ENCODE data around the gene WDR89. TPM values are rescaled to one million over a fixed set of nuclear protein-coding genes. Genes with fewer than 3 reads are reported as not detected.

The WDR89 gene
- total RNA-seq, 4 donors from 2014 or later, result 5.9 to 9.4 (median 7.5) TPM

GRCh38 chr14:63562405-63562804, 79.3 kb downstream of the WDR89 start:
- DNase-seq (ENCODE audit: low spot score in 2 of 2), result no peak
- H3K27ac ChIP-seq, result no peak overlapping the region
- 85 to 90% methylated on average over 3 of the region's 3 CpGs for whole genome bisulfite sequencing, 2 donors
- no peak for TF ChIP-seq CTCF (IDR thresholded peaks at IDR 0.05)
- no peak for TF ChIP-seq POLR2A (IDR thresholded peaks at IDR 0.05)
- TF ChIP-seq EP300 (IDR thresholded peaks at IDR 0.05), result no peak
- no peaks in the 10 kb centered on the region for H3K36me3 ChIP-seq
- no peaks in the 10 kb centered on the region for H3K4me1 ChIP-seq
- H3K9me3 ChIP-seq, result peaks cover 0 to 12% (median 0%) of the 10 kb centered on the region in 4 donors
- H3K4me3 ChIP-seq, result no peak overlapping the region
- H3K27me3 ChIP-seq, result no peaks in the 10 kb centered on the region

- DNase-seq (ENCODE audit: low spot score in 2 of 2), result no peak
Measured at GRCh38 chr14:63555572-63555971, 86.1 kb downstream of the WDR89 start.

GRCh38 chr14:63551332-63551731, 90.3 kb downstream of the WDR89 start:
- no peaks in the 10 kb centered on the region for H3K4me1 ChIP-seq
- H3K36me3 ChIP-seq, result no peaks in the 10 kb centered on the region
- DNase-seq (ENCODE audit: low spot score in 2 of 2), result no peak
- no peaks in the 10 kb centered on the region for H3K9me3 ChIP-seq
- H3K4me3 ChIP-seq, result no peak overlapping the region
- no peaks in the 10 kb centered on the region for H3K27me3 ChIP-seq
- no peak overlapping the region for H3K27ac ChIP-seq
- TF ChIP-seq CTCF (IDR thresholded peaks at IDR 0.05) (no peak), POLR2A (IDR thresholded peaks at IDR 0.05) (no peak), EP300 (IDR thresholded peaks at IDR 0.05) (no peak)
- WGBS, 2 donors, result 53 to 62% methylated on average over 3 of the region's 3 CpGs

More at GRCh38 chr14:63555572-63555971, 86.1 kb downstream of the WDR89 start:
- WGBS, 2 donors, result 84 to 85% methylated on average over 7 of the region's 7 CpGs
- Histone ChIP-seq H3K27ac (no peak overlapping the region), H3K9me3 (no peaks in the 10 kb centered on the region), H3K36me3 (no peaks in the 10 kb centered on the region), H3K27me3 (no peaks in the 10 kb centered on the region), H3K4me1 (no peaks in the 10 kb centered on the region), H3K4me3 (no peak overlapping the region)
- TF ChIP-seq EP300 (IDR thresholded peaks at IDR 0.05) (no peak), CTCF (IDR thresholded peaks at IDR 0.05) (no peak), POLR2A (IDR thresholded peaks at IDR 0.05) (no peak)

- Histone ChIP-seq H3K4me3 (no peak overlapping the region), H3K27me3 (no peaks in the 10 kb centered on the region), H3K4me1 (peaks cover 0 to 10% (median 8%) of the 10 kb centered on the region in 4 donors), H3K36me3 (no peaks in the 10 kb centered on the region), H3K27ac (no peak overlapping the region), H3K9me3 (no peaks in the 10 kb centered on the region)
- no peak for TF ChIP-seq CTCF (IDR thresholded peaks at IDR 0.05)
- no peak for TF ChIP-seq POLR2A (IDR thresholded peaks at IDR 0.05)
- TF ChIP-seq EP300 (IDR thresholded peaks at IDR 0.05), result no peak
- DNase-seq (ENCODE audit: low spot score in 2 of 2), result no peak
- 70 to 71% methylated on average over 8 of the region's 8 CpGs for WGBS, 2 donors
Measured at GRCh38 chr14:63547798-63548335, 93.8 kb downstream of the WDR89 start.

Small RNAs within 50 kb of the gene (small RNA-seq; reads per million reads assigned to genes)
- not detected for gene RF00012
- not detected for gene RF00019
- not detected for gene RNU6-1162P
- not detected for gene RNU6-597P

Other genes with a start within 250 kb of the WDR89 start
- 10 to 100 TPM; 22.9 to 24.7 (median 23.8) TPM for gene PPP2R5E, start 98.5 kb downstream of the WDR89 start, total RNA-seq
- gene SGPP1, start 86.2 kb upstream of the WDR89 start, total RNA-seq, result 10 to 100 TPM; 31.2 to 43.5 (median 35.3) TPM
- gene SYNE2, start 211.1 kb upstream of the WDR89 start, total RNA-seq, result 100 to 1,000 TPM; 212 to 378 (median 285) TPM